BE2C (cell line): ENCODE results near the gene MR1.
"Not testable (repeated sequence)": the region's sequence is repeated elsewhere in the genome, so short reads cannot be mapped to it uniquely, and the experiment has no call there.

Experiments
- DNase-seq: peaks from one replicate; pipeline ENCODE4 v3.0.0-alpha.2; 2020
- H3K27me3 ChIP-seq: fragments of 250-450 bp; sonication (Bioruptor Pico); 2 replicates; pipeline ENCODE4 v1.5.1; 2020; ENCODE audit warnings: mild to moderate bottlenecking
- H3K36me3 ChIP-seq: fragments of 250-450 bp; sonication (Bioruptor Pico); 2 replicates; pipeline ENCODE4 v1.5.1; 2020; ENCODE audit warnings: mild to moderate bottlenecking
- H3K4me1 ChIP-seq: fragments of 250-450 bp; sonication (Bioruptor Pico); 2 replicates; pipeline ENCODE4 v1.5.1; 2020
- H3K4me3 ChIP-seq: 2 replicates; pipeline ENCODE4 v1.5.1; 2011; ENCODE audit warnings: low read depth, low read length
- H3K9me3 ChIP-seq: fragments of 250-450 bp; sonication (Bioruptor Pico); 2 replicates; pipeline ENCODE4 v1.5.1; 2020
- TF ChIP-seq, protein P1 (sequence below): IDR thresholded peaks from 2 replicates; pipeline ENCODE4 v1.5.1; 2012; ENCODE audit warnings: mild to moderate bottlenecking, low read depth, low read length

MR1 gene

DNA sequence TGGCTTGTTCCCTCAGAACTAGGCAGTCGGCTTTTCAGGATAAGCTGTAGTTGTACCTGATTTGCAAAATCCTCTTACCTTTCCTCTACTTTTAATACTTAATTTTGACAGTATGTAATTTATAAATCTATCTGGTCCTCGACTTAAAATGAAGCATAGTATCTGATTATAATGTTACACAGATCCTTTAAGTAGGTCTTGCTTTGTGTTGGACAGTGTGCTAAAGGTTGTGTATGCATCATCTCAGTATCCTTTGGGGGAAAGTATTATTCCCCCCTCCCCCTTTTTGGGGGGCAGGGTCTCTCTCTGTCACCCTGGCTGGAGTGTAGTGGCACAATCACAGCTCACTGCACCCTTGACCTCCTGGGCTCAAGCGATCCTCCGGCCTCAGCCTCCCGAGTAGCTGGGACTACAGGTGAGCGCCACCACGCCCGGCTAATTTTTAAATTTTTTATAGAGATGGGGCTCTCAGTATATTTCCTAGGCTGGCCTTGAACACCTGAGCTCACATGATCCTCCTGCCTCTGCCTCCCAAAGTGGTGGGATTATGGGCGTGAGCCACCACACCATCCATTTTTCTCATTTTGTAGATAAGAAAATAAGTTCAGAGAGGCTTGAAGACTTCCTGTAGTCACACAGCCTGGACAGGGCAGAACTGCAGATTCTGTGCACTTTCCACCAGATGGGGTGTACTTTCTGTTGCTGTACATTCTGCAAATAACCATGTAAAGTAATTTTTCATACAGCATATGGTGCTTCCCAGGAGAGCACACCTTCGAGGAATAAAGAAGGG, 10.3 kb upstream of the MR1 start:
- Histone ChIP-seq H3K4me1 (no peaks in the 10 kb centered on the region), H3K27me3 (no peaks in the 10 kb centered on the region), H3K36me3 (no peaks in the 10 kb centered on the region), H3K9me3 (no peaks in the 10 kb centered on the region), H3K4me3 (peak overlapping the region; percentile 41)
- TF ChIP-seq, protein P1, sequence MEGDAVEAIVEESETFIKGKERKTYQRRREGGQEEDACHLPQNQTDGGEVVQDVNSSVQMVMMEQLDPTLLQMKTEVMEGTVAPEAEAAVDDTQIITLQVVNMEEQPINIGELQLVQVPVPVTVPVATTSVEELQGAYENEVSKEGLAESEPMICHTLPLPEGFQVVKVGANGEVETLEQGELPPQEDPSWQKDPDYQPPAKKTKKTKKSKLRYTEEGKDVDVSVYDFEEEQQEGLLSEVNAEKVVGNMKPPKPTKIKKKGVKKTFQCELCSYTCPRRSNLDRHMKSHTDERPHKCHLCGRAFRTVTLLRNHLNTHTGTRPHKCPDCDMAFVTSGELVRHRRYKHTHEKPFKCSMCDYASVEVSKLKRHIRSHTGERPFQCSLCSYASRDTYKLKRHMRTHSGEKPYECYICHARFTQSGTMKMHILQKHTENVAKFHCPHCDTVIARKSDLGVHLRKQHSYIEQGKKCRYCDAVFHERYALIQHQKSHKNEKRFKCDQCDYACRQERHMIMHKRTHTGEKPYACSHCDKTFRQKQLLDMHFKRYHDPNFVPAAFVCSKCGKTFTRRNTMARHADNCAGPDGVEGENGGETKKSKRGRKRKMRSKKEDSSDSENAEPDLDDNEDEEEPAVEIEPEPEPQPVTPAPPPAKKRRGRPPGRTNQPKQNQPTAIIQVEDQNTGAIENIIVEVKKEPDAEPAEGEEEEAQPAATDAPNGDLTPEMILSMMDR = no peak
- no peak for DNase-seq

- H3K4me1 ChIP-seq = no peaks in the 10 kb centered on the region; the same call in 1 of the 2 replicates
- H3K36me3 ChIP-seq = no peaks in the 10 kb centered on the region
- no peaks in the 10 kb centered on the region for H3K9me3 ChIP-seq
- no peaks in the 10 kb centered on the region for H3K27me3 ChIP-seq
- H3K4me3 ChIP-seq = no peak overlapping the region
- DNase-seq = no peak
- TF ChIP-seq, protein P1 = no peak
Observed at GRCh38 chr1:181028196-181028595, 5.6 kb upstream of the MR1 start.

GRCh38 chr1:181028615-181029014, 5.2 kb upstream of the MR1 start:
- Histone ChIP-seq H3K27me3 (no peaks in the 10 kb centered on the region), H3K36me3 (no peaks in the 10 kb centered on the region)
- TF ChIP-seq, protein P1 = no peak

GRCh38 chr1:181032535-181032934, 1.2 kb upstream of the MR1 start:
- no peaks in the 10 kb centered on the region for H3K36me3 ChIP-seq
- H3K9me3 ChIP-seq = no peaks in the 10 kb centered on the region
- DNase-seq = no peak
- TF ChIP-seq, protein P1 = no peak
- H3K27me3 ChIP-seq = no peaks in the 10 kb centered on the region
- no peaks in the 10 kb centered on the region; the same call in 1 of the 2 replicates for H3K4me1 ChIP-seq
- H3K4me3 ChIP-seq = no peak overlapping the region

More at GRCh38 chr1:181028615-181029014, 5.2 kb upstream of the MR1 start:
- Histone ChIP-seq H3K9me3 (no peaks in the 10 kb centered on the region), H3K4me3 (no peak overlapping the region), H3K4me1 (no peaks in the 10 kb centered on the region; the same call in 1 of the 2 replicates)
- no peak for DNase-seq

- H3K27me3 ChIP-seq = no peaks in the 10 kb centered on the region
- TF ChIP-seq, protein P1 = no peak
- no peak for DNase-seq
- H3K4me3 ChIP-seq = no peak overlapping the region
- no peaks in the 10 kb centered on the region; the same call in 1 of the 2 replicates for H3K4me1 ChIP-seq
- H3K9me3 ChIP-seq = no peaks in the 10 kb centered on the region
- H3K36me3 ChIP-seq = no peaks in the 10 kb centered on the region
Observed at GRCh38 chr1:181033128-181033798, 520 bp upstream of the MR1 start.

DNA sequence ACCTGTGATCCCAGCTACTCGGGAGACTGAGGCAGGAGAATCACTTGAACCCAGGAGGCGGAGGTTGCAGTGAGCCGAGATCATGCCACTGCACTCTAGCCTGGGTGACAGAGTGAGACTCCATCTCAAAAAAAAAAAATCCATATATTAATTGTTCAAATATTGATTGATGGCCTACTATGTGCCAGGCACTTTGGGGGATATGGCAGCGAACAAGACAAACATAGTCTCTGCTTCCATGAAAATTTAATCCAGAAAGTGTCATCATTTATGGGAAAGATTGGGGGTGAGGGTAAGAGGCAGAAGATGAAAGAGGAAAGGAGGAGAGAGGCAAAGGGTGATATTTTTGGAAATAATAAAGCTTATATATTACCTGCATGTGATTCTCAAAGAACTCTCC, 1.4 kb downstream of the MR1 start:
- H3K9me3 ChIP-seq, H3K4me3 ChIP-seq: not testable (repeated sequence)

More for the DNA sequence above, 1.4 kb downstream of the MR1 start:
- H3K27me3 ChIP-seq, H3K4me1 ChIP-seq, DNase-seq, H3K36me3 ChIP-seq: not testable (repeated sequence)
